GM19193 (cell line): ENCODE data around the gene NOP56.

Experiments
- POLR2A ChIP-seq: IDR thresholded peaks from 4 replicates; pipeline ENCODE4 v1.6.1; 2011; ENCODE audit not compliant: insufficient read depth, insufficient read length; ENCODE audit errors: extremely low read depth

NOP56 gene

GRCh38 chr20:2651772-2652723 lies at the start of gene NOP56:
Gene NOP56, plus strand, starts transcription at chr20:2652632. Its CDS starts 29 bp downstream, at chr20:2652661.
- peak; percentile 98 for TF ChIP-seq POLR2A

GRCh38 chr20:2602746-2603145 lies 49.7 kb upstream of the NOP56 start:
- TF ChIP-seq POLR2A, result no peak

- no peak for TF ChIP-seq POLR2A
Measured at GRCh38 chr20:2603816-2604505, 48.5 kb upstream of the NOP56 start.

- no peak for TF ChIP-seq POLR2A
Measured at GRCh38 chr20:2604506-2604835, 48.0 kb upstream of the NOP56 start.

GRCh38 chr20:2606507-2607006 lies 45.9 kb upstream of the NOP56 start:
- no peak for TF ChIP-seq POLR2A

- no peak for TF ChIP-seq POLR2A
Measured at GRCh38 chr20:2610326-2610725, 42.1 kb upstream of the NOP56 start.

- no peak for TF ChIP-seq POLR2A
Measured at GRCh38 chr20:2610941-2611720, 41.3 kb upstream of the NOP56 start.

GRCh38 chr20:2612073-2612472 lies 40.4 kb upstream of the NOP56 start:
- TF ChIP-seq POLR2A, result no peak

GRCh38 chr20:2616634-2617033 lies 35.8 kb upstream of the NOP56 start:
- TF ChIP-seq POLR2A, result no peak

- no peak for TF ChIP-seq POLR2A
Measured at GRCh38 chr20:2617099-2617714, 35.2 kb upstream of the NOP56 start.

- TF ChIP-seq POLR2A, result no peak
Measured at GRCh38 chr20:2618815-2619214, 33.6 kb upstream of the NOP56 start.

GRCh38 chr20:2619337-2619736 lies 33.1 kb upstream of the NOP56 start:
- no peak for TF ChIP-seq POLR2A

GRCh38 chr20:2619961-2620595 lies 32.4 kb upstream of the NOP56 start:
- no peak for TF ChIP-seq POLR2A

GRCh38 chr20:2624190-2624589 lies 28.2 kb upstream of the NOP56 start:
- no peak for TF ChIP-seq POLR2A
